ENCODE results near the gene RNF31.

GRCh38 chr14:24182110-24182882, 35.0 kb downstream of the RNF31 start:
- TF ChIP-seq CTCF (IDR thresholded peaks at IDR 0.05) (no peak), FOXM1 (IDR thresholded peaks at IDR 0.05; ENCODE audit: low read depth) (no peak), ZBTB33 (IDR thresholded peaks at IDR 0.05; ENCODE audit: borderline replicate concordance, low read depth) (no peak), TCF12 (IDR thresholded peaks at IDR 0.05) (no peak)

Measured in SK-N-SH (cell line).